ENCODE data around the gene MTCL1. TPM values are rescaled to one million over a fixed set of nuclear protein-coding genes. Genes with fewer than 3 reads are reported as not detected.

MTCL1 gene
- total and polyA plus RNA-seq, 9 of the 15 experiments (the other 6 are each of a cell fraction or from before 2014, with no cell fraction given), result 0.21 to 7.4 (median 3.7) TPM

DNA sequence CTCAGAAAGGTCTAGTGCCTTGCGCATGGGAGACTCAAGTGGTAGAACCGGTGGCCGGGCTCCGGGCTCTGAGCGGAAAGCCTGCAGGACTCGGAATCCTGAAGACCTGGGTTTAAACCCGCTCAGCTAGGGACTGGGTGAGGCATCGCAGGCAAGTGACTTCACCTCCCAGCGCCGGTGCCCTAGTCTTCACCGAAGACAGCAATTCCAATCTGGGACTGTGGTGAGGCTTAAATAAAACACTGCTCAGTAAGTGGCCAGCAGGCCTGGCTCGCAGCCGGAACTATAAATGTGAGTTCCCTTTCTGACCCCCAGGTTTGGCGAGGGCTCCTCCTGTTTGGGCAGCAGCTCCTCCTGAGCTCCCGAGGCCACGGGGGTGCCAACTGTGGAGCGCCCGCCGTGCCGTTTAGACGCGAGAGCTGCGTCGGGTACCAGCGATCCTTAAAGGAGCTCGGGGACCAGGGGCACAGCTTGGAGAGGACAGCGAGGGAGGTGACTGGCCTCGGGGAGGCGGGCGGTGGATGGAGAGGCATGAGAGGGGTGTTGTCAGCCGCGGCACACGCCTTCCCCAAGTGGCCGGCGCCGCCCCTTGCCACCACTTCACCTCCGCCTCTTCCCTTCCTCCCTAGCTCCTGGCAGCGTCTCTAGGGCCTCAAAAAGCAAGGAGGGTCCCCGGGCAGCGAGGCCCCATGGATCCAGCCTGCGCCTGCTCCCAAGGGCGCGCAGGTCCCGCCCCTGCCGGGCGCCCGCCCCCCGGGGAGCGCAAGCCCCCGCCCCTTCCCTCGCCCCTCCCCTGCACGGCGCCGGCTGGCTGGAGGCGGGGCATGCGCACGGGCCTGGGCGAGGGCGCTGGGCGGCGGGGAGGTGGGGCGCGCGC, 757 bp upstream of the MTCL1 start (continued):
- peak; percentile 43; the same call in 1 of the 2 replicates for TF ChIP-seq ZBTB7A (IDR thresholded peaks at IDR 0.05; ENCODE audit: borderline replicate concordance, control insufficient read depth, low read depth, low read length)
- TF ChIP-seq E2F3 (CRISPR knock-in tag; IDR thresholded peaks at IDR 0.05), result peak; percentile 47; the same call in 1 of the 2 replicates
- no peak for TF ChIP-seq DMBX1 (CRISPR knock-in tag; IDR thresholded peaks at IDR 0.05; ENCODE audit: borderline replicate concordance)
- TF ChIP-seq KDM2B (CRISPR knock-in tag; IDR thresholded peaks at IDR 0.05), result 0 out of 2 replicates have a peak, but pooled peaks have one; percentile 42
- TF ChIP-seq ZNF174 (CRISPR knock-in tag; IDR thresholded peaks at IDR 0.05), result no peak
- TF ChIP-seq BCOR (IDR thresholded peaks at IDR 0.05), result no peak
- no peak for TF ChIP-seq MEIS2 (IDR thresholded peaks at IDR 0.05; ENCODE audit: partially characterized antibody)
- no peak for TF ChIP-seq SIX5 (IDR thresholded peaks at IDR 0.05; ENCODE audit: borderline replicate concordance in 1 of 2, insufficient read depth in 1 of 2, low read depth in 1 of 2, low read length in 2 of 2)
- no peak for TF ChIP-seq CHCHD3 (CRISPR knock-in tag; IDR thresholded peaks at IDR 0.05)
- no peak for TF ChIP-seq POLR3G (IDR thresholded peaks at IDR 0.05; ENCODE audit: extremely low read depth, insufficient read length, insufficient replicate concordance)
- no peak for TF ChIP-seq MCM5 (IDR thresholded peaks at IDR 0.05; ENCODE audit: low read depth)
- no peak for TF ChIP-seq NCOA6 (IDR thresholded peaks at IDR 0.05)
- TF ChIP-seq, protein P1, sequence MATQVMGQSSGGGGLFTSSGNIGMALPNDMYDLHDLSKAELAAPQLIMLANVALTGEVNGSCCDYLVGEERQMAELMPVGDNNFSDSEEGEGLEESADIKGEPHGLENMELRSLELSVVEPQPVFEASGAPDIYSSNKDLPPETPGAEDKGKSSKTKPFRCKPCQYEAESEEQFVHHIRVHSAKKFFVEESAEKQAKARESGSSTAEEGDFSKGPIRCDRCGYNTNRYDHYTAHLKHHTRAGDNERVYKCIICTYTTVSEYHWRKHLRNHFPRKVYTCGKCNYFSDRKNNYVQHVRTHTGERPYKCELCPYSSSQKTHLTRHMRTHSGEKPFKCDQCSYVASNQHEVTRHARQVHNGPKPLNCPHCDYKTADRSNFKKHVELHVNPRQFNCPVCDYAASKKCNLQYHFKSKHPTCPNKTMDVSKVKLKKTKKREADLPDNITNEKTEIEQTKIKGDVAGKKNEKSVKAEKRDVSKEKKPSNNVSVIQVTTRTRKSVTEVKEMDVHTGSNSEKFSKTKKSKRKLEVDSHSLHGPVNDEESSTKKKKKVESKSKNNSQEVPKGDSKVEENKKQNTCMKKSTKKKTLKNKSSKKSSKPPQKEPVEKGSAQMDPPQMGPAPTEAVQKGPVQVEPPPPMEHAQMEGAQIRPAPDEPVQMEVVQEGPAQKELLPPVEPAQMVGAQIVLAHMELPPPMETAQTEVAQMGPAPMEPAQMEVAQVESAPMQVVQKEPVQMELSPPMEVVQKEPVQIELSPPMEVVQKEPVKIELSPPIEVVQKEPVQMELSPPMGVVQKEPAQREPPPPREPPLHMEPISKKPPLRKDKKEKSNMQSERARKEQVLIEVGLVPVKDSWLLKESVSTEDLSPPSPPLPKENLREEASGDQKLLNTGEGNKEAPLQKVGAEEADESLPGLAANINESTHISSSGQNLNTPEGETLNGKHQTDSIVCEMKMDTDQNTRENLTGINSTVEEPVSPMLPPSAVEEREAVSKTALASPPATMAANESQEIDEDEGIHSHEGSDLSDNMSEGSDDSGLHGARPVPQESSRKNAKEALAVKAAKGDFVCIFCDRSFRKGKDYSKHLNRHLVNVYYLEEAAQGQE (IDR thresholded peaks at IDR 0.05; ENCODE audit: borderline replicate concordance), result peak; percentile 26
- TF ChIP-seq, protein P1 (CRISPR knock-in tag; IDR thresholded peaks at IDR 0.05; ENCODE audit: low read depth), result 0 out of 2 replicates have a peak, but pooled peaks have one; percentile 40
- no peak for TF ChIP-seq NR2C2 (CRISPR knock-in tag; IDR thresholded peaks at IDR 0.05)
- no peak; the same call in 1 of the 2 replicates for TF ChIP-seq NR2C2 (tag; IDR thresholded peaks at IDR 0.05)
- no peak for TF ChIP-seq KLF10 (CRISPR knock-in tag; IDR thresholded peaks at IDR 0.05)
- TF ChIP-seq CXXC5 (CRISPR knock-in tag; IDR thresholded peaks at IDR 0.05), result peak; percentile 52; the same call in 1 of the 2 replicates

All from K562 (cell line).